Uterus (tissue), 2 donors: ENCODE results near the gene PDAP1.

Experiments
- POLR2A ChIP-seq, 2 donors: fragments of 450-650 bp; IDR thresholded peaks; one replicate each; pipeline ENCODE4 v1.6.1; 2016; ENCODE audit warnings: antibody characterized with exemption in 2 of 2, mild to moderate bottlenecking in 1 of 2, moderate library complexity in 1 of 2
- TF ChIP-seq, protein P1 (sequence below), 4 experiments: fragments of 200-600 bp in 2 of 4; fragments of 450-650 bp in 2 of 4; sonication (generic) in 2 of 4; IDR thresholded peaks; one replicate each; pipeline ENCODE4 v1.5.1; 2016 to 2019; ENCODE audit warnings: antibody characterized with exemption in 4 of 4, mild to moderate bottlenecking in 2 of 4, moderate library complexity in 1 of 4

DNA sequence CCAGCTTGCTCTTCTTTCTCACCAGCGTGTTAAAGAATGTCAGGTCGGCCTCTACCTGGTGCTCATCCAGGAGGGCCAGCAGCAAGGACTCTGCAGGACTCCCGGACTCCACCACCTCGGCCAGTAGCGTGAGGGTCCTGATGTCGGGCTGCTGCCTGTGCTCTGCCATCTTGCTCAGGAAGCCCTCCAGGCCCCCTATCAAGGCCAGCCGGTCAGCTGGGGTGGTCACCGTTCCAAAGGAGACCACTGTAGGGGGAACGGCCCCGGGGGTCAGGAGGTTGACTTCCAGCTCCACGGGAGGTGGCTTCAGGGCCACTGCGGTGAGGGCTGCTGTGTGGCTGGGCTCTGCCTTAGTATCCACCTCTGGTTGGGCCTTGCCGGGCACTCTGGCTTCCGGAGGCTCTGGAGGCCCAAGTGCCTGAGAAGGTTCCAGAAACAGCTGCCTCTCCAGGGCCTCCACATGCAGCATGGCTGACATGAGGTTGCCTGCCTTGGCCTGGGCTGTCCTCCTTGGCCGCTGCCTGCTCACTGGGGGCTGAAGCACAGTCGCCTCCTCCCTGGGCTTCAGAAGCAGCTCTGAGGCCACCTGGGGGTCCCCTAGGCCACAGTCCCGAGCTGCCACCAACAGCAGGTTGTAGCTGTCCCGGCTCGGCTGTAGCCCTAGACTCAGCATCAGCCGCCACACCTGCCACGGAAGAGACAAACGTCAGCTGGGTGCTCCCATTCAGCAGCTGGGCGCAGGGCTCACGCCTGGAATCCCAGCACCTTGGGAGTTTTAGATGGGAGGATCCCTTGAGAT is 16.7 kb upstream of the PDAP1 start:
- TF ChIP-seq, protein P1, sequence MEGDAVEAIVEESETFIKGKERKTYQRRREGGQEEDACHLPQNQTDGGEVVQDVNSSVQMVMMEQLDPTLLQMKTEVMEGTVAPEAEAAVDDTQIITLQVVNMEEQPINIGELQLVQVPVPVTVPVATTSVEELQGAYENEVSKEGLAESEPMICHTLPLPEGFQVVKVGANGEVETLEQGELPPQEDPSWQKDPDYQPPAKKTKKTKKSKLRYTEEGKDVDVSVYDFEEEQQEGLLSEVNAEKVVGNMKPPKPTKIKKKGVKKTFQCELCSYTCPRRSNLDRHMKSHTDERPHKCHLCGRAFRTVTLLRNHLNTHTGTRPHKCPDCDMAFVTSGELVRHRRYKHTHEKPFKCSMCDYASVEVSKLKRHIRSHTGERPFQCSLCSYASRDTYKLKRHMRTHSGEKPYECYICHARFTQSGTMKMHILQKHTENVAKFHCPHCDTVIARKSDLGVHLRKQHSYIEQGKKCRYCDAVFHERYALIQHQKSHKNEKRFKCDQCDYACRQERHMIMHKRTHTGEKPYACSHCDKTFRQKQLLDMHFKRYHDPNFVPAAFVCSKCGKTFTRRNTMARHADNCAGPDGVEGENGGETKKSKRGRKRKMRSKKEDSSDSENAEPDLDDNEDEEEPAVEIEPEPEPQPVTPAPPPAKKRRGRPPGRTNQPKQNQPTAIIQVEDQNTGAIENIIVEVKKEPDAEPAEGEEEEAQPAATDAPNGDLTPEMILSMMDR (IDR thresholded peaks at IDR 0.05), result no peak
- no peak for TF ChIP-seq POLR2A (IDR thresholded peaks at IDR 0.05)
